K562 (cell line): Measurements from ENCODE around the gene EFCAB12. TPM values are rescaled to one million over a fixed set of nuclear protein-coding genes. Genes with fewer than 3 reads are reported as not detected.

ENCODE experiments used
- HEY1 ChIP-seq: fragments of 250-450 bp; sonication (Bioruptor Pico); IDR thresholded peaks from 2 replicates; pipeline ENCODE4 v1.5.0; 2020; ENCODE audit warnings: mild to moderate bottlenecking, moderate library complexity, borderline replicate concordance
- MBD2 ChIP-seq: sonication (generic); IDR thresholded peaks from 2 replicates; pipeline ENCODE4 v1.6.1; 2016; ENCODE audit warnings: low read depth, borderline replicate concordance
- RBM22 ChIP-seq: fragments of 200-400 bp; formaldehyde crosslinking; IDR thresholded peaks from 2 replicates; pipeline ENCODE4 v1.6.1; 2018; ENCODE audit warnings: low read length, low read depth; ENCODE audit not compliant: poor library complexity, severe bottlenecking
- RFX1 ChIP-seq: fragments of 450-650 bp; IDR thresholded peaks from 2 replicates; pipeline ENCODE4 v1.6.1; 2016; ENCODE audit warnings: mild to moderate bottlenecking, moderate library complexity
- SLC30A9 ChIP-seq: fragments of 250-450 bp; sonication (Bioruptor Pico); IDR thresholded peaks from 2 replicates; pipeline ENCODE4 v1.8.0; 2022; ENCODE audit warnings: mild to moderate bottlenecking, moderate library complexity
- TCF3 ChIP-seq: sonication (generic); formaldehyde crosslinking; IDR thresholded peaks from 2 replicates; pipeline ENCODE4 v1.4.0; 2020; ENCODE audit warnings: mild to moderate bottlenecking, missing genetic modification reagents
- ZFP1 ChIP-seq: fragments of 450-650 bp; formaldehyde crosslinking; IDR thresholded peaks from 2 replicates; pipeline ENCODE4 v1.4.0; 2020; ENCODE audit warnings: mild to moderate bottlenecking, mixed read lengths
- ZNF23 ChIP-seq: fragments of 250-450 bp; sonication (Bioruptor Pico); IDR thresholded peaks from 2 replicates; pipeline ENCODE4 v1.4.0; 2020; ENCODE audit warnings: mild to moderate bottlenecking
- polyA plus RNA-seq, 8 experiments: library from polyadenylated mRNA; depleted of rRNA in 4 of 8; stranded (reverse) in 5 of 8; unstranded in 3 of 8; fragments of >200 nt; fragmentation: Nextera tagmentation in 2 of 8; fragmentation: Illumina TruSeq in 1 of 8; extraction: Ambion mirVana in 2 of 8; extraction: Trizol in 1 of 8; gene quantifications; 2 replicates each; pipeline versions ENCODE4 v1.2.1 to v1.2.3, GENCODE V29; 2011 to 2014; ENCODE audit warnings: inconsistent platforms in 1 of 8, missing spikeins in 1 of 8
- total RNA-seq, 7 experiments: library from RNA; depleted of rRNA in 6 of 7; stranded (reverse); fragments of >200 nt in 6 of 7; fragmentation: Illumina TruSeq in 2 of 7; extraction: Trizol in 2 of 7; gene quantifications; 2 replicates each; pipeline versions ENCODE4 v1.2.1 to v1.2.3, GENCODE V29; 2011 to 2021; ENCODE audit warnings: low replicate concordance in 1 of 7
- TF ChIP-seq, protein P1 (sequence below): sonication (generic); formaldehyde crosslinking; IDR thresholded peaks from 2 replicates; pipeline ENCODE4 v1.8.0; 2022; ENCODE audit warnings: mild to moderate bottlenecking, missing genetic modification reagents
- TF ChIP-seq, protein P2 (sequence below): fragments of 200-800 bp; sonication (Bioruptor generic); IDR thresholded peaks from 2 replicates; pipeline ENCODE4 v1.6.1; 2017; ENCODE audit warnings: missing genetic modification characterization, missing compliant biosample characterization

Gene EFCAB12
- total and polyA plus RNA-seq, 9 of the 15 experiments (the other 6 are each of a cell fraction or from before 2014, with no cell fraction given) = 0.08 to 0.95 (median 0.56) TPM; not detected in 1

DNA sequence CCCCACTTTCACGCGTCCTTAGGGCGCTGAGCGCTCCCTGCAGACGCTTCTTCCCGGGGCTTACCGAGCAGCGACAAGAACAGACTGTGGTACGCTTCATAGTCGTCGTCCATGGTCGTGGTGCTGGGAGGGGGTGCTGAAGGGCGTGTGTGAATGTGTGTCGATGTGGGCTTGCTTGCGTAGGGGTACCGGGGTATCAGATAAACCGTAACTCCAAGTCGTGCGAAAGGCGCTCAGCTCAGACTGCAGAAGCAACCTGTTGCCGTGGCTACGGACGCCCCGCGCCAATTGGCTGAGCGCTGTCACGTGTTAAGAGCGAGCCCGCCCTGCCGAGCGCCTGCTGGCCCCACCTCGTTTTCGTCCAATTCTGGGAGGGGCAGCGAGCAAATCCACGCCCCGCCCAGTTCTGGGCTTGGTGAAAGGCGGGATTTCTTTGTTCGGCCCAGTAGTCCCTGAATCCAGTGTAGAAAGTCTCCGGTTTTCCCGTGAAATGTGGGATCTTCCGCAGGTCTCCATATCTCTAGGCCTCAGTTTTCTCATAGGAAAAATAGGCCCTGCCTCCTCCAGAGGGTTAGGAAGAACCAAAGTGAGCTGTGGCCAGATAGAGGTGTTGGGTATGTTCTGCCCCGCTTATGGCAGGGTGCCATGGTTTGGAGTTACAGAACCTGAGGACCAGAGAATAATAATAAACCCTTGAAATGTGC, at the start of gene EFCAB12 (continued):
- TF ChIP-seq, protein P1, sequence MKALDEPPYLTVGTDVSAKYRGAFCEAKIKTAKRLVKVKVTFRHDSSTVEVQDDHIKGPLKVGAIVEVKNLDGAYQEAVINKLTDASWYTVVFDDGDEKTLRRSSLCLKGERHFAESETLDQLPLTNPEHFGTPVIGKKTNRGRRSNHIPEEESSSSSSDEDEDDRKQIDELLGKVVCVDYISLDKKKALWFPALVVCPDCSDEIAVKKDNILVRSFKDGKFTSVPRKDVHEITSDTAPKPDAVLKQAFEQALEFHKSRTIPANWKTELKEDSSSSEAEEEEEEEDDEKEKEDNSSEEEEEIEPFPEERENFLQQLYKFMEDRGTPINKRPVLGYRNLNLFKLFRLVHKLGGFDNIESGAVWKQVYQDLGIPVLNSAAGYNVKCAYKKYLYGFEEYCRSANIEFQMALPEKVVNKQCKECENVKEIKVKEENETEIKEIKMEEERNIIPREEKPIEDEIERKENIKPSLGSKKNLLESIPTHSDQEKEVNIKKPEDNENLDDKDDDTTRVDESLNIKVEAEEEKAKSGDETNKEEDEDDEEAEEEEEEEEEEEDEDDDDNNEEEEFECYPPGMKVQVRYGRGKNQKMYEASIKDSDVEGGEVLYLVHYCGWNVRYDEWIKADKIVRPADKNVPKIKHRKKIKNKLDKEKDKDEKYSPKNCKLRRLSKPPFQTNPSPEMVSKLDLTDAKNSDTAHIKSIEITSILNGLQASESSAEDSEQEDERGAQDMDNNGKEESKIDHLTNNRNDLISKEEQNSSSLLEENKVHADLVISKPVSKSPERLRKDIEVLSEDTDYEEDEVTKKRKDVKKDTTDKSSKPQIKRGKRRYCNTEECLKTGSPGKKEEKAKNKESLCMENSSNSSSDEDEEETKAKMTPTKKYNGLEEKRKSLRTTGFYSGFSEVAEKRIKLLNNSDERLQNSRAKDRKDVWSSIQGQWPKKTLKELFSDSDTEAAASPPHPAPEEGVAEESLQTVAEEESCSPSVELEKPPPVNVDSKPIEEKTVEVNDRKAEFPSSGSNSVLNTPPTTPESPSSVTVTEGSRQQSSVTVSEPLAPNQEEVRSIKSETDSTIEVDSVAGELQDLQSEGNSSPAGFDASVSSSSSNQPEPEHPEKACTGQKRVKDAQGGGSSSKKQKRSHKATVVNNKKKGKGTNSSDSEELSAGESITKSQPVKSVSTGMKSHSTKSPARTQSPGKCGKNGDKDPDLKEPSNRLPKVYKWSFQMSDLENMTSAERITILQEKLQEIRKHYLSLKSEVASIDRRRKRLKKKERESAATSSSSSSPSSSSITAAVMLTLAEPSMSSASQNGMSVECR = peak; percentile 72
- TF ChIP-seq HEY1 (CRISPR knock-in tag) (no peak), ZNF23 (CRISPR knock-in tag) (no peak), MBD2 (peak; percentile 62; the same call in 1 of the 2 replicates), ZFP1 (no peak), RFX1 (peak; percentile 98), SLC30A9 (CRISPR knock-in tag) (no peak), TCF3 (CRISPR knock-in tag) (no peak), RBM22 (peak; percentile 92)
- TF ChIP-seq, protein P2, sequence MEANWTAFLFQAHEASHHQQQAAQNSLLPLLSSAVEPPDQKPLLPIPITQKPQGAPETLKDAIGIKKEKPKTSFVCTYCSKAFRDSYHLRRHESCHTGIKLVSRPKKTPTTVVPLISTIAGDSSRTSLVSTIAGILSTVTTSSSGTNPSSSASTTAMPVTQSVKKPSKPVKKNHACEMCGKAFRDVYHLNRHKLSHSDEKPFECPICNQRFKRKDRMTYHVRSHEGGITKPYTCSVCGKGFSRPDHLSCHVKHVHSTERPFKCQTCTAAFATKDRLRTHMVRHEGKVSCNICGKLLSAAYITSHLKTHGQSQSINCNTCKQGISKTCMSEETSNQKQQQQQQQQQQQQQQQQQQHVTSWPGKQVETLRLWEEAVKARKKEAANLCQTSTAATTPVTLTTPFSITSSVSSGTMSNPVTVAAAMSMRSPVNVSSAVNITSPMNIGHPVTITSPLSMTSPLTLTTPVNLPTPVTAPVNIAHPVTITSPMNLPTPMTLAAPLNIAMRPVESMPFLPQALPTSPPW (CRISPR knock-in tag) = peak; percentile 65
